GM18526 (cell line): Measurements from ENCODE around the gene PKNOX1.

Experiments used
- POLR2A ChIP-seq: IDR thresholded peaks from 3 replicates; pipeline ENCODE4 v1.6.1; 2011; ENCODE audit not compliant: insufficient read length; ENCODE audit errors: extremely low read depth

PKNOX1 gene

DNA sequence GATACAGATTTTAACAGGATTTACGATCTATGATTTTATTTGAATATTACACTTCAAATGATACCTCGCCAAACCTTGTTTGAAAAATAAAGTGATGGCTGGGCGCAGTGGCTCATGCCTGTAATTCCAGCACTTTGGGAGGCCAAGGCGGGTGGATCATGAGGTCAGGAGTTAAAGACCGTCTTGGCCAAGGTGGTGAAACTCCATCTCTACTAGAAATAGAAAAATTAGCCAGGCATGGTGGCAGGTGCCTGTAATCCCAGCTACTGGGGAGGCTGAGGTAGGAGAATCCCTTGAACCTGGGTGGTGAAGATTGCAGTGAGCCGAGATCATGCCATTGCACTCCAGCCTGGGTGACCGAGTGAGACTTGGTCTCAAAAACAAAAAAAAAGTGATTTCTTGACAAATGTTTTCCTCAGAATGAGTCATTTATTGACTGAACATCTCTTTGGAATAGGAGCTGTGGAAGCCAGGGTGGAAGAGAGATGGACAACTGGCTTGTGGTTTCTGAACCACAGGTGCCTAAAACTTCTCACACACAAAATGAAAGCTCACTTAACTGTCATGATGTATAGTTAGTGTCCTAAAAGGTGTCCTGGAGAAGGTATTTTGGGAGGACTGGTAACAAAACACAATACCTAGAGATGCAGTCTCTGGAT lies 11.9 kb downstream of the PKNOX1 start:
- TF ChIP-seq POLR2A, result no peak

DNA sequence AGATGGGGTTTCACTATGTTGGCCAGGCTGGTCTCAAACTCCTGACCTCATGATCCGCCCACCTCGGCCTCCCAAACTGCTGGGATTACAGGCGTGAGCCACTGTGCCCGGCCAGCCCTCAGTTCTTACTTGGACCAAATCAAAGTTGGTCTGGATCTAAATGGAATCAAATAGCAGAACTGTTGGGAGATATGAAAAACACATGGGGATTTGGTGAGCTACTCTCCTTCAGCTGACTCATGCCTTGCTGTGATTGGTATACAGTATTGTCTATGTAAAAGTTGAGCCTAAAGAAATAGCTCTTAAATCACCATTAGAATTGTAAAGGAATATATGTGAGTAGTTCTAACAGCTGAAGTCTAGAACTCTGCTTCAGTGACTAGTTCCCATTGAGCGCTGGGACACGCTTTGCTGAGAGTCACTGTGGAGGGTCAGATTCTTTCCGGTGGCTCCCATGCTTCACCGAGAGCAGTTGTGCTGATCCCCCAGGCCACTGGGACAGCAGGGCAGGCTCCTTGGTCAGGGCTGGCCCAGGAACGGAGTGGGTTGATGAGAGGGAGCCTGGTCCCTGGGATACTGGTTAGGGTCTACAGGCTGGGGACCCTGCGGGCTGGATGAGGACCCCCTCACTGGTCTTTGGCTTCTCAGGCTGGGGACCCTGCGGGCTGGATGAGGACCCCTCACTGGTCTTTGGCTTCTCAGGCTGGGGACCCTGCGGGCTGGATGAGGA lies 14.0 kb downstream of the PKNOX1 start:
- TF ChIP-seq POLR2A, result no peak

DNA sequence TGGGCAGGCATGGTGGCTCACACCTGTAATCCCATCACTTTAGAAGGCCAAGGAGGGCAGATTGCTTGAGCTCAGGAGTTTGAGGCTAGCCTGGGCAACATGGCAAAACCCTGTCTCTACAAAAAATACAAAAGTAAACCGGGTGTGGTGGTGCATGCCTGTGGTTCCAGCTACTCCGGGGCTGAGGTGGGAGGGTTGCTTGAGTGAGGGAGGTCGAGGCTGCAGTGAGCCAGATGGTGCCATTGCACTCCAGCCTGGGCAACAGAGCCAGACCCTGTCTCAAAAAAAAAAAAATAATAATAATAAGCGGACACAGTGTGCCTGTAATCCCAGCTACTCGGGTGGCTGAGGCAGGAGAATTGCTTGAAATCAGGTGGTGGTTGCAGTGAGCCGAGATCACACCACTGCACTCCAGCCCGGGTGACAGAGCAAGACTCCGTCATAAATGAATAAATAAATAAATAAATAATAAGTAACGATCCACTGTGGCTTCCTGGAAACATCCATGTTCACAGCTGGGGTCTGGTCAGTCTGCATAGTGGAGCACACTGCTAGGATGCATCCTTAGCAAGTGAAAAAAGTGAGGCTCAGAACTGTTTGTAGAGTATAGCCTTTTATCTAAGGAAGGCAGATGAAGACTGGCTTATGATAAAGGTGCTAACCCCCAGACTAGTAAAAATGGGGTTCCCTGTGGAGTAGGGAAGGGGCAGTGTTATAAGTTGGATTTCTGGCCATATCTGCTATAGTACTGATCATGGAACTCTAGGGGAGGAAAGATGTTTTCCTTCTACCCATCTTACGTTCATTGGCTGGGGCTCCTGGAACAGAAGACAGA lies 15.7 kb downstream of the PKNOX1 start:
- TF ChIP-seq POLR2A, result no peak

DNA sequence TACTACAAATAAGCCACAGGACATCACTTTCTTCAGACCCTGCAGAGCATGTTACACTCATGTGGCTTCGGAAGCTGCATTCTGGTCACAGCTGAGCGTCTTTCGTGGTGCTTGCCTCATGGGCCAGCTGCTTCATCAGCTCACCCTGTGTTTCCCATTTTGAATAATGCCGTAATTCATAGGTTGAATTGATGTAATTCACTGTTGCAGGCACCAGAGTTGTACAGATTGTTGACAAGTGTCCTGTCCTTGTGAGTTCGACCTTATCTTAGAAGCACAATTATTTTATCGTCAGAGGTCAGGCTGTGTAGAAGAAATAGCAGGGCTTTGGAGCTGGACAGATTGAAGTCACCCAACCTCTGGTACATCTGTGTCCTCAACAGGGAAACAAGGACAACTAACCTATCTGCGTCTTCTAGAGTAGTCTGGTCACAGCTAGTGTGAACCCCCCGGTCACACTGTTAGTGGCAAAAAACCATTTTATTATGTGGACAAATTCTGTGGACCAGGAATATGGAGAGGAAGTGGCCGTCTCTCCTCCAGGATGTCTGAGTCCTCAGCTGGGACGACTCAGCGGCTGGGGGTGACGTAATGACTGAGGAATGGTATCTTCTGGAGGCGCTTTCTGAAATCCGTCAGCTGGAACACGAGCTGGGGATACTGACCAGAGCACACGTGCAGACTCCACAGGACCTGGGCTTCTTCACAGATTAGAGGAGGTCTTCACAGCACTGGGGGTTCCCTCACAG lies 17.8 kb downstream of the PKNOX1 start:
- TF ChIP-seq POLR2A, result no peak

DNA sequence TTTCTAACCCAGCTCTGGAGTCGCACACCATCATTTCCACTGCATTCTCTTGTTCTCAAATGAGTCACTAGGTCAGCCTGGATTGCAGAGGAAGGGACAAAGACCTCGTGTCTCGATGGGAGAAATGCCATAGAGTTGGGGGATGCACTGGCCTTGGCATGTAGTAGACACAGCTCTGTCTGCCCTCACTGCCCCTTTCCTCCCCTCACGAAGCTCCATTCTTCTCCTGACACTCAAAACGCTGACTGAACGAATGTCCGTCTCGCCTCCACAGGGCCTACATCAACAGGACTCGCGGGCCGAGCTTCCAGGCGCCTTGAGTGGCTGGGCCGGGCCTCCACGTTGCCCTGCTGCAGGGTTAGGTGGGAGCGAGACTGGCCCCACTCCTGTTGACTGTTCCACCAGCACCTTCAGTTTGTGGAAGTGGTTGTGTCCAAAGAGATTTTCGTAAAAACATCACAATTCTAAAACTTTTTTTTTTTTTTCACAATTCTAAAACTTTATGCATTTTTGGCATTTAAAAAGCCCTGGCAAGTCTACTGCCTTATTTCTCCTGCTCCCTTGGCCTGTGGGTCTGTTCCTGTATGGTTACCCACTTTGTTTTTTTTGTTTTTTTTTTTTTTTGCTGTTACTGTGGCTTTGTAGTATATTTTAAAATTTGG lies 18.8 kb downstream of the PKNOX1 start:
- TF ChIP-seq POLR2A, result no peak

DNA sequence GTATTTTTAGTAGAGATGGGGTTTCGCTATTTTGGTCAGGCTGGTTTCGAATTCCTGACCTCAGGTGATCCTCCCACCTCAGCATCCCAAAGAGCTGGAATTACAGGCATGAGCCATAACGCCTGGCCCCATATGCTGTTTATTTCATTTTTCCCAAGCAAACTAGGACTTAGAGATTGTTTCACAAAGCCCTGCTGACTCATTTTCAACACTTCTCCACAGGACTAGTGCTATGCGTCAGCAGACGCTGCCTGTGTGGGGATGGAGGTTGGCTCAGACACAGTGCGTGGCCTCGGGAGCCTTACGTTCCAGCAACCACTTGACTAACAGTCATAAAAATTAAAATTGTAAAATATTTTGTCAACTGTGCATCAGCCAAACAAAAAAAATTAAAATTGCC lies 22.7 kb downstream of the PKNOX1 start:
- TF ChIP-seq POLR2A, result no peak

DNA sequence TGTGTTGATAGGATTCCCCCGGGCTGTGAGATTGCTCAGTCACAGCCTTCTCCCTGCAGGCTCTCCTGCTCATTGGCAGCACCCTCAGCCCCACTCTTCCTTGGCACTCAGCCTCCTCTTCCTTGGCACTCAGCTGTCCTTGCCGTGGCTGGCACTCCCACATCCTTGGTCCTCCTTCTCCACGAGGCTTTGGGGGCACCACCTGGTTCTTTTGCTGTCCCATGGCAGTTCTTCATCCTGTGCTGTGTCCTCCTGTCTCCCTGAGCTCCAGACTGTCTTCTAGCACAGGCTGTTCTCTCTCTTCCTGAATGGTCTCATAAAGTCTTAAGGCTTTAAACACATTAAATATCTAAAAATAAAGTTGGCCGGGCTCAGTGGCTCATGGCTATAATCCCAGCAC lies 27.0 kb downstream of the PKNOX1 start:
- TF ChIP-seq POLR2A, result no peak

DNA sequence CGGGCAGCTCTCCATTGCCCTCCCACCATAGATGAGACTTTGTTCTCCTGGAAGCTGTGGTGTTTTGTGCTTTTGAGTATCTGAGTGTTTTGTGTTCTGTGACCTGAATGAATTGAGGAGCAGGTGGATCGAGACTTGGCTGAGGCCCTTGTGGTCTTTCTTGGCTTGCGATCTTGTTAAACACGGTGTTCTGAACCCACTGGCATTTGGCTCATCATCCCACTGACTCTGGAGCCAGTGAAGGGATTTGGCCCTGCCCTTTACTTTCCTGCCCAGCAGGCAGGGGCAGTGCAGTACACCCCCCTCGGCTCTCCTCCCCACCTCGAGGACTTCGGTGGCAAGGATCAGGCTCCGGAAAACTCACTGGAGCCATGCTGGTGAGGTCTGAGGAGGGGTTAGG lies 30.6 kb downstream of the PKNOX1 start:
- no peak for TF ChIP-seq POLR2A

DNA sequence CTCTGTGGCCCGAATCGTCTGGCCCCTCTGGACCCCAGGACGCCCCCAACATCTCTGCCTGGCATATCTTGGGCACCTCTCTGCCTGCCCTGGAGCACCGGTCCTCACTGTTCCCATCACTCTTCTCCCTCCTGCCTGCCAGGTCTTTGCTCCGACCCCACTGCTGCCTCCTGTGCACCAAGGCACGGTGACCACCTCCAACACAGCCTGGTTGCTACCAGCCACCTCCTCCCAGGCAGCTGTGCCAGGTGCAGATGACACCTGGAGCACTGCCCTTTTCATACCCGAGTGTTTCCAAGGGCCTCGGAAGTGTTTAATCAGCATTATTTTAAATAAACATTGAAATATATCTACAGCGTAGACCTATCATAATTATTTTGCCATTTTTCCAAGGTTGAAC lies 31.3 kb downstream of the PKNOX1 start:
- no peak for TF ChIP-seq POLR2A

DNA sequence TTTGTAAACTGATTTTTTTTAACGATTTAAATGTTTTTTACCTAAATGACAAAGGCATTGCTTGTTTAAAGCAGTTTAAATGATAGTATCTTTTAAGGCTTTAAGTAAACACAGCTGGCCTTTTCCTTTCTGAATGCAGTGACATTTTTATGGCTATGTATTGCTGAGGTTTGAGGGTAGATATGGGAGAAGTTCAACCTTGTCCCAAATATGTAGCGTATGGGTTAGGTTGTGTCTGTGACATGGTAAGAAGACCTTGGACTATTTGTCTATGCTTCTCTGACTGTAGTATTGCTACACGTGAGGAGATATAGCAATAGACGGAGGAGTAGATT lies 32.5 kb downstream of the PKNOX1 start:
- no peak for TF ChIP-seq POLR2A

DNA sequence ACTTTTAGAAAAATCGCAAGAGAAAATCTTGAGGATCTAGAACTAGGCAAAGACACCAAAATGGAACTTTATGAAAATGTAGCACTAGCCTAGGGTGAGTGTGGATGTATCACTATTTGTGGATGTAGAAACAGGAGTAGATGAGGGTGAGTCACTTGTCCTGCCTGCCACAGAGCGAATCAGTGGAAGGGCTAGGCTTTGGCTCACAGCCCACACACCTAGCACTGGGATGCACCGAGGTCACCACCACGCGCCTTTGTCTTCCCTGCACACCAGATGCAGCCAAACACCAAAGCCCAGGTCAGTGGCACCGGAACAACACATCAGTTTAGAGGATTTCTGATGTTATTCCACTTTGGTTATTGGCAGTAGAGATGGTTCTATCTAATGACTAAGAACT lies 38.2 kb downstream of the PKNOX1 start:
- no peak for TF ChIP-seq POLR2A

DNA sequence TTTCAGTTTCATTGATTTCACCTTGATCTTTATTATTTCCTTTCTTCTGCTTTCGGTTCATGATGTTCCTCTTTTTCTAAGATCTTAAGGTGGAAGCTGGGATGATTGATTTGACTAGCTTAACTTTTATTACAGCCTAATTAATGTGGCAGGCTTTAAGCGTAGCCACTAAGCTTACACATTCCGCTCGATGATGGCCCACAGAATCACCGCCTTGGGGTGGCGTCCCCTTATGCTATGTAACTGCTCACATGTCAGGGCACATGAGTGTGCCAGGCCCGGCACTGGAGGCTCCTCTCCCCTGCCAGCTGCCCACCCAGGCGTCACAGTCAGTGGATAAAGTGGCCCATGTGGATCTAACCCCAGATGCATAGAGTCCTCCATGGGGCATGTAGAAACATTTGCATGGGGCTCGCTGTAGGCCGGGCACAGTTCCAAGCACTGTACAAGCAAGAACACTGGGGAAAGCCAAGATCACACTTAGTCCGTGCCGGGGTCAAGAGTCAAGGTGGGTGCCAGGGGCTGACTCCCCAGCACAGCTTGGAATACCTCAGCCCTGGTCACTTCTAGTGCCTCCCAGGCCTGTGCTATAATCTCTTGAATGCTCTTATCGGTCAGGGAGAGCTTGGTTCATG lies 41.7 kb downstream of the PKNOX1 start:
- no peak for TF ChIP-seq POLR2A

DNA sequence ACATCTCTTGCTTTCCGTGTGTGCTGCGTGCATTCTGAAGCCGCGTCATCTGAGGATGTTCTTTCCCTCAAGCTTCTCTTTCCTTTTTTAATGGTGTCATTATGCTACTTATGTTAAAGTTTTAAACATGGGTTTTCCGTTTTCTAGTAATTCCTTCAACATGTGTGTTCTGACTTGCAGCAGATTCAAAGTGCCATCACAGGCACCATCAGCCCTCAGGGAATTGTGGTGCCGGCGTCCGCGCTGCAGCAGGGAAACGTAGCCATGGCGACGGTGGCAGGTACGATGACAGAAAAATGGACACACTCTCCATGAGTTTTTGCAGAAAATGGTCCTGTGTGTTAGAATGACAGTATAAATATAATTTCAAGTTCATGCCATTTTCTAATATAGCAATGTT lies 42.4 kb downstream of the PKNOX1 start:
- no peak for TF ChIP-seq POLR2A

DNA sequence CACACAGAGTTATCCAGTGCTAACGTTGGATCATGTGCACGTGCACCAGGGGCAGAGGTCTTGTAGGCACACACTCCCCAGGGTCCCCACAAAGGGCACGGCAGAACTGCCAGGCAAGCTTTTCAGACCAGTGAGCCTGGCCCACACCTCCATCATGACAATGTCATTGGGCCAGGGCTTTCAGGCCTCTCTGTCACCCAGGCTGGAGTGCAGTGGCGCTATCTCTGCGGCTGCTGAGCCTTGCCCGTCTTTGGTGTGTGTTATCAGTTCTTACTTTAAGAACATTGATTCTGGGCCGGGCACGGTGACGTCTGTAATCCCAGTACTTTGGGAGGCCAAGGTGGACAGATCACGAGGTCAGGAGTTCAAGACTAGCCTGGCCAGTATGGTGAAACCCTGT lies 44.2 kb downstream of the PKNOX1 start:
- no peak for TF ChIP-seq POLR2A

DNA sequence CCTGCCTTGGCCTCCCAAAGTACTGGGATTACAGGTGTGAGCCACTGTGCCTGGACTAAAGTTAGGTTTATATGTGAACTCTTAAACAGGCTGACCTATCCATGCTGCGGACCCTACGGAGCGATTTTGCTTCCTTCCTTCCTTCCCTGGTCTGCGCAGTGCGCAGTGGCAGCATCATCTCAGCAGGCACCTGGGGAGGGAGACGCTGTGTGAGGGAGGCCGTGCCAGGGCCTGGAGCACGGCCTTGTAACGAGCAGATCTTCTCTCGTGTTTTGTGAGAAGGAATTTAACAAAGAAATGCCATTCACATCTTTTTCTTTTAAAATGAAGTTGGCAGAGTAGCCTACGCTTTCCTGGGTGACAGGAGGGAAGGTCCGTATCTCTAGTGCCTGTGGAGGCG lies 45.8 kb downstream of the PKNOX1 start:
- no peak for TF ChIP-seq POLR2A

DNA sequence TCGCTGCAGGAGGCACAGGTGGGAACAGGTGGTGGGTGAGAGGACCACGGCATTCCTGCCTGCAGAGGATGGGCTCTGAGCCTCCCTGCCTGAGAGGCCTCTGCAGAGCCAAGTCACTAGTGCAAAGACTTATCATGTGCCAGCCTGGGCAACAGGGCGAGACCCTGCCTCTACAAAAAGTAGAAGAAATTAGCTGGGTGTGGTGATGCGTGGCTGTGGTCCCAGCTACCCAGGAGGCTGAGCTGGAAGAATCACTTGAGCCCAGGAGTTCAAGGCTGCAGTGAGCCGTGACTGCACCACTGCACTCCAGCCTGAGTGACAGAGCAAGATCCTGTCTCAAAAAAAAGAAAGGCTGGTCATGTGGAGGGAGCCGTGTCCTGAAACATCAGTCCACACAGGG lies 46.4 kb downstream of the PKNOX1 start:
- TF ChIP-seq POLR2A, result no peak
